ENCODE data around the gene ATAD3B.

GRCh38 chr1:1425753-1426495 lies 45.6 kb upstream of the ATAD3B start:
- TF ChIP-seq, protein P1, sequence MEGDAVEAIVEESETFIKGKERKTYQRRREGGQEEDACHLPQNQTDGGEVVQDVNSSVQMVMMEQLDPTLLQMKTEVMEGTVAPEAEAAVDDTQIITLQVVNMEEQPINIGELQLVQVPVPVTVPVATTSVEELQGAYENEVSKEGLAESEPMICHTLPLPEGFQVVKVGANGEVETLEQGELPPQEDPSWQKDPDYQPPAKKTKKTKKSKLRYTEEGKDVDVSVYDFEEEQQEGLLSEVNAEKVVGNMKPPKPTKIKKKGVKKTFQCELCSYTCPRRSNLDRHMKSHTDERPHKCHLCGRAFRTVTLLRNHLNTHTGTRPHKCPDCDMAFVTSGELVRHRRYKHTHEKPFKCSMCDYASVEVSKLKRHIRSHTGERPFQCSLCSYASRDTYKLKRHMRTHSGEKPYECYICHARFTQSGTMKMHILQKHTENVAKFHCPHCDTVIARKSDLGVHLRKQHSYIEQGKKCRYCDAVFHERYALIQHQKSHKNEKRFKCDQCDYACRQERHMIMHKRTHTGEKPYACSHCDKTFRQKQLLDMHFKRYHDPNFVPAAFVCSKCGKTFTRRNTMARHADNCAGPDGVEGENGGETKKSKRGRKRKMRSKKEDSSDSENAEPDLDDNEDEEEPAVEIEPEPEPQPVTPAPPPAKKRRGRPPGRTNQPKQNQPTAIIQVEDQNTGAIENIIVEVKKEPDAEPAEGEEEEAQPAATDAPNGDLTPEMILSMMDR (IDR thresholded peaks at IDR 0.05), result no peak
- no peak for TF ChIP-seq POLR2A (IDR thresholded peaks at IDR 0.05)

Measured in esophagus squamous epithelium (tissue), 4 donors.